ENCODE measurements around the gene SF3B6. TPM values are rescaled to one million over a fixed set of nuclear protein-coding genes. Genes with fewer than 3 reads are reported as not detected.

Gene SF3B6
- total and polyA plus RNA-seq, 2 donors (not counting 3 experiments of a cell fraction or from before 2014, with no cell fraction given): 105 to 150 TPM

DNA sequence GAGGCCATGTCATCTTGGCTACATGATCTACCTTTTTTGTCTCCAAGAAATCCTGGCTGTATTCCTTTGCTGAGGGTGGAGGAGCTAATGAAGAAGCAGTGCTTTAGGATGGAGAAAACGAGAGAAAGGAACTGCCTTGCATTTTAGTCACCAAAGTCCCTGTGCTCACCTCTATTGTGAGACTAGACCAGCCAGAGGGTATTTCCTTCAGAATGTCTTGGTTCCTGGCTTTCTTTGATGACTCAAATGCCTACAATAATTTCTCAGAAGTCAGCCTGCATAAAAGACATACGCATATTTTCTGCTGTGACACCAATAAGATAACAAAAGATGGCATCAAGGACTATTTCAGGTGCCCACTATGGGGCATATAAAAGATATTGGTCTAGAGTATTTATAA, 10.8 kb downstream of the SF3B6 start:
- no peaks in the 10 kb centered on the region for H3K9me3 ChIP-seq (replicated peaks; ENCODE audit: control insufficient read depth, insufficient read depth, low read length)
- CTCF ChIA-PET: interaction anchor here (0.6 to 1.8 kb wide), 2 partner anchors 98 to 241 kb away, joined by 3 to 4 read pairs; no protein-coding TSS in a partner anchor
- H3K79me2 ChIP-seq (ENCODE audit: control insufficient read depth, insufficient read depth, low read length): peaks cover 1% of the 10 kb centered on the region
- H3K27me3 ChIP-seq (ENCODE audit: control insufficient read depth in 2 of 2, insufficient read depth in 2 of 2, low read length in 2 of 2): no peaks in the 10 kb centered on the region
- no peaks in the 10 kb centered on the region for H4K20me1 ChIP-seq (replicated peaks; ENCODE audit: control insufficient read depth, extremely low read depth, insufficient read depth, low read length)
- no peak overlapping the region for H3K27ac ChIP-seq (ENCODE audit: insufficient read depth, low read depth, low read length)
- BruUV-seq (replicated peaks): no TSS peak
- DNase-seq (ENCODE audit: low read depth, low spot score) (no peak), FAIRE-seq (no peak)
- H3K4me3 ChIP-seq (replicated peaks in 1 of 3; ENCODE audit: insufficient read depth in 1 of 3, low read depth in 1 of 3, low read length in 3 of 3): no peak overlapping the region
- H2AFZ ChIP-seq (ENCODE audit: low read depth, low read length): no peak overlapping the region
- no peaks in the 10 kb centered on the region for H3K4me1 ChIP-seq (ENCODE audit: control insufficient read depth, extremely low read depth, insufficient read depth, low read length)
- TF ChIP-seq JUN (IDR thresholded peaks at IDR 0.05; ENCODE audit: borderline replicate concordance, insufficient read depth, insufficient read length, low read depth) (no peak), POLR2A (IDR thresholded peaks at IDR 0.05; ENCODE audit: low read depth, low read length) (no peak), GATA2 (IDR thresholded peaks at IDR 0.05; ENCODE audit: insufficient read depth, insufficient read length, low read depth, low read length) (no peak), EZH2 (IDR thresholded peaks at IDR 0.05; ENCODE audit: borderline replicate concordance, low read depth, low read length, severe bottlenecking) (no peak), MYC (IDR thresholded peaks at IDR 0.05; ENCODE audit: low read depth, low read length) (no peak), FOS (IDR thresholded peaks at IDR 0.05; ENCODE audit: borderline replicate concordance, insufficient read depth, low read length) (no peak), POLR2AphosphoS5 (IDR thresholded peaks at IDR 0.05; ENCODE audit: insufficient read depth, low read depth, low read length) (no peak)
- TF ChIP-seq, protein P1, sequence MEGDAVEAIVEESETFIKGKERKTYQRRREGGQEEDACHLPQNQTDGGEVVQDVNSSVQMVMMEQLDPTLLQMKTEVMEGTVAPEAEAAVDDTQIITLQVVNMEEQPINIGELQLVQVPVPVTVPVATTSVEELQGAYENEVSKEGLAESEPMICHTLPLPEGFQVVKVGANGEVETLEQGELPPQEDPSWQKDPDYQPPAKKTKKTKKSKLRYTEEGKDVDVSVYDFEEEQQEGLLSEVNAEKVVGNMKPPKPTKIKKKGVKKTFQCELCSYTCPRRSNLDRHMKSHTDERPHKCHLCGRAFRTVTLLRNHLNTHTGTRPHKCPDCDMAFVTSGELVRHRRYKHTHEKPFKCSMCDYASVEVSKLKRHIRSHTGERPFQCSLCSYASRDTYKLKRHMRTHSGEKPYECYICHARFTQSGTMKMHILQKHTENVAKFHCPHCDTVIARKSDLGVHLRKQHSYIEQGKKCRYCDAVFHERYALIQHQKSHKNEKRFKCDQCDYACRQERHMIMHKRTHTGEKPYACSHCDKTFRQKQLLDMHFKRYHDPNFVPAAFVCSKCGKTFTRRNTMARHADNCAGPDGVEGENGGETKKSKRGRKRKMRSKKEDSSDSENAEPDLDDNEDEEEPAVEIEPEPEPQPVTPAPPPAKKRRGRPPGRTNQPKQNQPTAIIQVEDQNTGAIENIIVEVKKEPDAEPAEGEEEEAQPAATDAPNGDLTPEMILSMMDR (IDR thresholded peaks at IDR 0.05; ENCODE audit: extremely low read depth in 1 of 2, insufficient read depth in 1 of 2, low read depth in 1 of 2, low read length in 2 of 2): no peak
- TF ChIP-seq, protein P2, sequence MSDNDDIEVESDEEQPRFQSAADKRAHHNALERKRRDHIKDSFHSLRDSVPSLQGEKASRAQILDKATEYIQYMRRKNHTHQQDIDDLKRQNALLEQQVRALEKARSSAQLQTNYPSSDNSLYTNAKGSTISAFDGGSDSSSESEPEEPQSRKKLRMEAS (IDR thresholded peaks at IDR 0.05; ENCODE audit: insufficient read depth, insufficient read length): no peak
- no peak overlapping the region for H3K9ac ChIP-seq (replicated peaks; ENCODE audit: extremely low read depth, insufficient read depth, low read length)
- H3K4me2 ChIP-seq (ENCODE audit: insufficient read depth, low read length): no peak overlapping the region
- dilution Hi-C loops (cut with MboI; ENCODE audit: extremely low pct_ligation_motif_present, low sequenced_read_pairs) (no loop called here), intact Hi-C loops (cut with micrococcal nuclease) (no loop called here)
- POLR2A ChIA-PET: no interaction called here
- H3K36me3 ChIP-seq (ENCODE audit: control insufficient read depth in 2 of 2, extremely low read depth in 1 of 2, insufficient read depth in 2 of 2, low read length in 2 of 2): peaks cover 3 to 15% of the 10 kb centered on the region in 2 experiments
- no peaks in the 10 kb centered on the region for H3K9me1 ChIP-seq (replicated peaks; ENCODE audit: control insufficient read depth, extremely low read depth, insufficient read depth, low read length)

Data from endothelial cell of umbilical vein (primary cell).